ENCODE measurements around the gene MPLKIP.
"Not testable (repeated sequence)": the region's sequence is repeated elsewhere in the genome, so short reads cannot be mapped to it uniquely, and the experiment has no call there.

The MPLKIP gene

GRCh38 chr7:40134428-40135316, at the start of gene MPLKIP, which contains the start of gene SUGCT:
TSS of gene MPLKIP (minus strand) at chr7:40134622. CDS start at chr7:40134567, 55 bp downstream.
TSS of gene SUGCT (plus strand) at chr7:40135005.
- DNase-seq (ENCODE audit: low spot score): peak; percentile 89

- no peak for DNase-seq (ENCODE audit: low spot score)
Measured at GRCh38 chr7:40182452-40182851, 48.0 kb upstream of the MPLKIP start.

- no peak for DNase-seq (ENCODE audit: low spot score)
Measured at GRCh38 chr7:40177071-40177470, 42.6 kb upstream of the MPLKIP start.

GRCh38 chr7:40175725-40176510, 41.5 kb upstream of the MPLKIP start:
- DNase-seq (ENCODE audit: low spot score): no peak

- DNase-seq (ENCODE audit: low spot score): not testable (repeated sequence)
Measured at GRCh38 chr7:40175256-40175655, 40.8 kb upstream of the MPLKIP start.

GRCh38 chr7:40173121-40173520, 38.7 kb upstream of the MPLKIP start:
- not testable (repeated sequence) for DNase-seq (ENCODE audit: low spot score)

GRCh38 chr7:40168266-40168665, 33.8 kb upstream of the MPLKIP start:
- not testable (repeated sequence) for DNase-seq (ENCODE audit: low spot score)

- no peak for DNase-seq (ENCODE audit: low spot score)
Measured at GRCh38 chr7:40167291-40167690, 32.9 kb upstream of the MPLKIP start.

GRCh38 chr7:40165216-40165615, 30.8 kb upstream of the MPLKIP start:
- DNase-seq (ENCODE audit: low spot score): no peak

- DNase-seq (ENCODE audit: low spot score): no peak
Measured at GRCh38 chr7:40162516-40162915, 28.1 kb upstream of the MPLKIP start.

- DNase-seq (ENCODE audit: low spot score): no peak
Measured at GRCh38 chr7:40156988-40157387, 22.6 kb upstream of the MPLKIP start.

- no peak for DNase-seq (ENCODE audit: low spot score)
Measured at GRCh38 chr7:40151504-40151903, 17.1 kb upstream of the MPLKIP start.

GRCh38 chr7:40148671-40149070, 14.2 kb upstream of the MPLKIP start:
- DNase-seq (ENCODE audit: low spot score): no peak

- DNase-seq (ENCODE audit: low spot score): not testable (repeated sequence)
Measured at GRCh38 chr7:40148247-40148580, 13.8 kb upstream of the MPLKIP start.

- DNase-seq (ENCODE audit: low spot score): no peak
Measured at GRCh38 chr7:40147371-40148246, 13.2 kb upstream of the MPLKIP start.

GRCh38 chr7:40145596-40146130, 11.2 kb upstream of the MPLKIP start:
- not testable (repeated sequence) for DNase-seq (ENCODE audit: low spot score)

GRCh38 chr7:40141916-40142315, 7.5 kb upstream of the MPLKIP start:
- DNase-seq (ENCODE audit: low spot score): not testable (repeated sequence)

- not testable (repeated sequence) for DNase-seq (ENCODE audit: low spot score)
Measured at GRCh38 chr7:40139891-40140290, 5.5 kb upstream of the MPLKIP start.

GRCh38 chr7:40138973-40139372, 4.6 kb upstream of the MPLKIP start:
- no peak for DNase-seq (ENCODE audit: low spot score)

GRCh38 chr7:40137563-40137962, 3.1 kb upstream of the MPLKIP start:
- no peak for DNase-seq (ENCODE audit: low spot score)

- peak; percentile 1 for DNase-seq (ENCODE audit: low spot score)
Measured at GRCh38 chr7:40135317-40135610, 842 bp upstream of the MPLKIP start.
